AG04450 (cell line): ENCODE measurements around the gene GOLGA6A. TPM values are rescaled to one million over a fixed set of nuclear protein-coding genes. Genes with fewer than 3 reads are reported as not detected.

Experiments
- CTCF ChIA-PET: fragments of 300-600, 350-600 bp; formaldehyde crosslinking; extraction: SDS; loops from one replicate; lab custom pipeline; 2022; ENCODE audit warnings: antibody characterized with exemption, inconsistent platforms; lab: Charles Lee
- POLR2A ChIA-PET: fragments of 350-600 bp; formaldehyde crosslinking; extraction: SDS; loops from one replicate; lab custom pipeline; 2021; ENCODE audit warnings: antibody characterized with exemption, inconsistent platforms; lab: Yijun Ruan, JAX
- DNase-seq: peaks from one replicate; pipeline ENCODE4 v3.0.0-alpha.2; 2011; ENCODE audit warnings: low read depth, low spot score
- H3K27ac ChIP-seq: one replicate; pipeline ENCODE4 v1.5.1; 2012; ENCODE audit warnings: low read depth, low read length, control low read depth
- H3K27me3 ChIP-seq: one replicate; pipeline ENCODE4 v1.6.0; 2012; ENCODE audit warnings: low read length; ENCODE audit not compliant: control insufficient read depth, insufficient read depth
- H3K4me3 ChIP-seq: 2 replicates; pipeline ENCODE4 v1.5.1; 2011; ENCODE audit warnings: mild to moderate bottlenecking, low read depth, low read length, control low read depth
- H3K9me3 ChIP-seq: 2 replicates; pipeline ENCODE4 v1.5.1; 2012; ENCODE audit warnings: low read length; ENCODE audit not compliant: control insufficient read depth, insufficient read depth
- CTCF ChIP-seq: IDR thresholded peaks from 2 replicates; pipeline ENCODE4 v1.5.1; 2011; ENCODE audit warnings: low read depth, low read length, control low read depth, inconsistent platforms
- polyA plus RNA-seq: library from polyadenylated mRNA; depleted of rRNA; stranded (reverse); fragments of >200 nt; gene quantifications from 2 replicates; pipeline ENCODE4 v1.2.3, GENCODE V29; 2011

The GOLGA6A gene
- polyA plus RNA-seq, 1 experiment: not detected

DNA sequence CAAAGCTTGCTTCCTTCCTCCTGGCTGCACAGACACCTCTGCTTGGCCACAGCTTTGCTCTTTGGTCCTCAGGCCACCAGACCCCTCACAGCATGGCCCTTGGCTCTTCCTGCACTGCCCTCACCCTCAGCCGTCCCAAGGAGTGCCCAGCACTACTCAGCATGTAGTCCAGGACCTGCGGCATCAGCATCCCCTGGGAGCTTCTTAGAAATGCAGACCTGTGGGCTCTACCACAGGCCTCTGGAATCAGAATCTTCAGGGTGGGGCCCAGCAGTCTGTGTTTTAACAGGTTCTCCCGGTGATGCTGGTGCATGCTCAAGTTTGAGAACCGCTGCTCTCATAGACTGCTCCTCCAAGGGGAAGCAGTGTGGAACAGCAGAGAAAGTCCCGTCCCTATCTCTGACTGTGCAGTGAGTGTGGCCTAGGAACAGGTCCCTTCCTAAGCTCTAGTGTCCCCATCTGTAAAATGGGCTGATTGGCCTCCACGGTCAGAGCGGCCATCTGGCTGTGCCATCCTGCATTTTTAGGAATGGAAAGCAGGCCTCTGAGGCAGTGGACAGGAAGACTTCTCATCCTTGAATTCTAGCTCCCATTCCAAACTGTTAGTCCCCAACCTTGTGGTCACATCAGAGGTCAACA lies 36.6 kb downstream of the GOLGA6A start:
- ChIA-PET CTCF (interaction anchor here (0.6 to 6.1 kb wide), 3 partner anchors 7 to 82 kb away, joined by 4 to 77 read pairs (median 9); no protein-coding TSS in a partner anchor), POLR2A (no interaction called here)
- Histone ChIP-seq H3K4me3 (no peak overlapping the region), H3K27me3 (no peaks in the 10 kb centered on the region), H3K9me3 (peaks cover 4% of the 10 kb centered on the region; the same call in 1 of the 2 replicates), H3K27ac (no peak overlapping the region)
- TF ChIP-seq CTCF: no peak
- DNase-seq: no peak

- Histone ChIP-seq H3K27me3 (no peaks in the 10 kb centered on the region), H3K27ac (no peak overlapping the region), H3K9me3 (peaks cover 5% of the 10 kb centered on the region; the same call in 1 of the 2 replicates), H3K4me3 (no peak overlapping the region)
- TF ChIP-seq CTCF: no peak
- POLR2A ChIA-PET: no interaction called here
- DNase-seq: no peak
- CTCF ChIA-PET: interaction anchor here (1.8 to 6.1 kb wide), 2 partner anchors 7 to 72 kb away, joined by 9 to 77 read pairs; no protein-coding TSS in a partner anchor
Observed at GRCh38 chr15:74045184-74045583, 37.2 kb downstream of the GOLGA6A start.

GRCh38 chr15:74044267-74045110 lies 37.9 kb downstream of the GOLGA6A start:
- POLR2A ChIA-PET: no interaction called here
- no peak for TF ChIP-seq CTCF
- Histone ChIP-seq H3K27me3 (no peaks in the 10 kb centered on the region), H3K27ac (no peak overlapping the region), H3K4me3 (no peak overlapping the region), H3K9me3 (peaks cover 5% of the 10 kb centered on the region; the same call in 1 of the 2 replicates)
- DNase-seq: no peak
- CTCF ChIA-PET: interaction anchor here (1.0 to 6.1 kb wide), 2 partner anchors 6 to 71 kb away, joined by 4 to 77 read pairs; no protein-coding TSS in a partner anchor

GRCh38 chr15:74043425-74044266 lies 38.7 kb downstream of the GOLGA6A start:
- Histone ChIP-seq H3K4me3 (no peak overlapping the region), H3K9me3 (peaks cover 5% of the 10 kb centered on the region; the same call in 1 of the 2 replicates), H3K27me3 (no peaks in the 10 kb centered on the region), H3K27ac (no peak overlapping the region)
- POLR2A ChIA-PET: no interaction called here
- CTCF ChIA-PET: interaction anchor here (1.0 kb wide), 1 partner anchor 70 kb away, joined by 4 read pairs; no protein-coding TSS in a partner anchor
- no peak for DNase-seq
- TF ChIP-seq CTCF: no peak
